Ovary (tissue), 3 donors: Measurements from ENCODE around the gene CAPN13.

ENCODE experiments used
- CTCF ChIP-seq, 3 donors: fragments of 450-650 bp in 2 of 3; fragments of 200-600 bp in 1 of 3; IDR thresholded peaks; one replicate each; pipeline versions ENCODE4 v1.5.1 to v1.8.0; 2016 to 2022; ENCODE audit warnings: antibody characterized with exemption in 3 of 3, mild to moderate bottlenecking in 1 of 3
- POLR2A ChIP-seq: fragments of 450-650 bp; IDR thresholded peaks from one replicate; pipeline ENCODE4 v1.6.1; 2017; ENCODE audit warnings: antibody characterized with exemption, mild to moderate bottlenecking, moderate library complexity
- donor health status: DM: no; HTN: no; CAD: no.

GRCh38 chr2:30765191-30765590 lies 42.1 kb downstream of the CAPN13 start:
- TF ChIP-seq CTCF (IDR thresholded peaks at IDR 0.05) (no peak), POLR2A (no peak)
